Superior temporal gyrus (tissue), 1 donor: ENCODE data around the gene SAMD4B.
"Not testable (repeated sequence)": the region's sequence is repeated elsewhere in the genome, so short reads cannot be mapped to it uniquely, and the experiment has no call there.

Experiments used
- DNase-seq: peaks from one replicate; pipeline ENCODE4 v3.0.0-alpha.2; 2016; ENCODE audit errors: extremely low spot score

The SAMD4B gene

GRCh38 chr19:39310558-39311311, 31.5 kb upstream of the SAMD4B start:
- DNase-seq, result peak; percentile 76

GRCh38 chr19:39314016-39314728, 28.0 kb upstream of the SAMD4B start:
- no peak for DNase-seq

GRCh38 chr19:39315933-39316332, 26.3 kb upstream of the SAMD4B start:
- no peak for DNase-seq

GRCh38 chr19:39316627-39317321, 25.4 kb upstream of the SAMD4B start:
- DNase-seq, result no peak

GRCh38 chr19:39317476-39317875, 24.7 kb upstream of the SAMD4B start:
- DNase-seq, result no peak

GRCh38 chr19:39318071-39318470, 24.1 kb upstream of the SAMD4B start:
- no peak for DNase-seq

- DNase-seq, result no peak
Measured at GRCh38 chr19:39318690-39319089, 23.5 kb upstream of the SAMD4B start.

GRCh38 chr19:39319098-39319891, 22.9 kb upstream of the SAMD4B start:
- no peak for DNase-seq

- DNase-seq, result no peak
Measured at GRCh38 chr19:39319892-39320248, 22.4 kb upstream of the SAMD4B start.

GRCh38 chr19:39321117-39321831, 20.9 kb upstream of the SAMD4B start:
- no peak for DNase-seq

- DNase-seq, result no peak
Measured at GRCh38 chr19:39321832-39322176, 20.4 kb upstream of the SAMD4B start.

- no peak for DNase-seq
Measured at GRCh38 chr19:39324242-39324842, 17.9 kb upstream of the SAMD4B start.

GRCh38 chr19:39325778-39326665, 16.2 kb upstream of the SAMD4B start:
- DNase-seq, result no peak

- DNase-seq, result no peak
Measured at GRCh38 chr19:39327363-39328045, 14.7 kb upstream of the SAMD4B start.

- peak; percentile 95 for DNase-seq
Measured at GRCh38 chr19:39328046-39328705, 14.0 kb upstream of the SAMD4B start.

GRCh38 chr19:39329948-39330347, 12.3 kb upstream of the SAMD4B start:
- DNase-seq, result no peak

GRCh38 chr19:39332293-39332692, 9.9 kb upstream of the SAMD4B start:
- DNase-seq, result no peak

GRCh38 chr19:39332738-39333137, 9.5 kb upstream of the SAMD4B start:
- DNase-seq, result not testable (repeated sequence)

- DNase-seq, result no peak
Measured at GRCh38 chr19:39333507-39333906, 8.7 kb upstream of the SAMD4B start.
